Kidney (tissue), 14 donors: ENCODE data around the gene A1BG. TPM values are rescaled to one million over a fixed set of nuclear protein-coding genes. Genes with fewer than 3 reads are reported as not detected.

Source experiments
- DNase-seq, 5 donors: peaks; one replicate each; pipeline ENCODE4 v3.0.0-alpha.2; 2013 to 2020
- FAIRE-seq: peaks from 2 replicates; lab custom pipeline; 2012; peaks lifted over from hg19 to GRCh38; lab: Jason Lieb, UNC
- H3K27ac ChIP-seq, 2 donors: one replicate each; pipeline ENCODE4 v1.7.0; 2013; ENCODE audit warnings: low read depth in 2 of 2, low read length in 2 of 2, inconsistent platforms in 1 of 2
- H3K27me3 ChIP-seq: one replicate; pipeline ENCODE4 v1.7.1; 2013; ENCODE audit warnings: low read length, inconsistent platforms; ENCODE audit not compliant: control insufficient read depth, insufficient read depth
- H3K36me3 ChIP-seq, 3 donors: one replicate each; pipeline versions ENCODE4 v1.7.0 to v1.7.1; 2013; ENCODE audit warnings: low read length in 3 of 3, control low read depth in 1 of 3, inconsistent platforms in 1 of 3; ENCODE audit not compliant: insufficient read depth in 3 of 3, control insufficient read depth in 2 of 3
- H3K4me1 ChIP-seq, 3 donors: one replicate each; pipeline versions ENCODE4 v1.7.0 to v1.7.1; 2013; ENCODE audit warnings: low read length in 3 of 3, inconsistent platforms in 1 of 3, low read depth in 1 of 3; ENCODE audit not compliant: control insufficient read depth in 2 of 3, insufficient read depth in 2 of 3
- H3K4me3 ChIP-seq, 3 donors: one replicate each; pipeline versions ENCODE4 v1.7.0 to v1.8.1; 2013; ENCODE audit warnings: low read length in 3 of 3, control low read depth in 1 of 3, inconsistent platforms in 1 of 3
- H3K9ac ChIP-seq, 3 donors: one replicate each; pipeline versions ENCODE4 v1.7.0 to v1.7.1; 2013; ENCODE audit warnings: low read length in 3 of 3, control low read depth in 1 of 3, inconsistent platforms in 1 of 3
- H3K9me3 ChIP-seq, 3 donors: one replicate each; pipeline versions ENCODE4 v1.7.0 to v1.7.1; 2013; ENCODE audit warnings: low read length in 3 of 3, control low read depth in 1 of 3, inconsistent platforms in 1 of 3; ENCODE audit not compliant: control insufficient read depth in 2 of 3, insufficient read depth in 1 of 3
- intact Hi-C: fragments of 100-400 bp; cut with DNase I; formaldehyde crosslinking; loops from one replicate; pipeline ENCODE4 v1.11.1; 2022
- polyA plus RNA-seq: library from polyadenylated mRNA; stranded (reverse); fragments of 350-450 nt; fragmentation: Illumina TruSeq; extraction: RNeasy Lipid Tissue Mini Kit (QIAGEN cat#74804); gene quantifications from one replicate; pipeline ENCODE4 v1.2.3, GENCODE V29; 2014; ENCODE audit warnings: low read depth, low replicate concordance; ENCODE audit not compliant: insufficient read depth
- total RNA-seq: library from RNA; stranded (reverse); fragmentation: NEBNext Ultra II Directional; extraction: Animal tissue kit (Norgen Biotek cat#: 25700); gene quantifications from one replicate; pipeline ENCODE4 v1.2.1, GENCODE V29; 2021
- TF ChIP-seq, protein P1 (sequence below): IDR thresholded peaks from 3 replicates; pipeline ENCODE4 v1.5.1; 2012; ENCODE audit warnings: mild to moderate bottlenecking, moderate library complexity, borderline replicate concordance; ENCODE audit not compliant: insufficient read depth; ENCODE audit errors: extremely low read depth
- donor health status: control.
- donor health status: control.
- donor health status: control.
- donor health status: control.
- donor health status: control.
- donor health status: DM: yes; HTN: yes; CAD: no.
- donor health status: Normal renal cell carcinoma (clear cell type).

A1BG gene
- total and polyA plus RNA-seq, 2 donors from 2014 or later, result 10.9 to 19.0 TPM

DNA sequence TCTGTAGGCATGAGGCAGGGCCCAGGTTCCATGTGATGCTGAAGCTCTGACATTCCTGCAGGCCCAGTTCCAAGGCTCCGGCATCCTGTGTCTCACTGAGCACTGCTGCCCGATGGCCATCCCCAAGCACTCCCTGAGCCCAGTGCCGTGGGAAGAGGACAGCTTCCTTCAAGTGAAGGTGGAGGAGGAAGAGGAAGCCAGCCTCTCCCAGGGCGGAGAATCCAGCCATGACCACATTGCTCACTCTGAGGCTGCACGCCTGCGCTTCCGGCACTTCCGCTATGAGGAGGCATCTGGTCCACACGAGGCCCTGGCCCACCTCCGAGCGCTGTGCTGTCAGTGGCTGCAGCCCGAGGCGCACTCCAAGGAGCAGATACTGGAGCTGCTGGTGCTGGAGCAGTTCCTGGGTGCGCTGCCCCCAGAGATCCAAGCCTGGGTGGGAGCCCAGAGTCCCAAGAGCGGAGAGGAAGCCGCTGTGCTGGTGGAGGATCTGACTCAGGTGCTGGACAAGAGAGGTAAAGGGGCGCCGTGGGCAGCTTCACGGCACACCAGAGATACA lies 18.5 kb downstream of the A1BG start:
- Histone ChIP-seq H3K9ac (no peak overlapping the region), H3K9me3 (no peaks in the 10 kb centered on the region), H3K27me3 (no peaks in the 10 kb centered on the region), H3K27ac (no peak overlapping the region), H3K4me3 (no peak overlapping the region), H3K36me3 (peaks cover 0 to 8% (median 7%) of the 10 kb centered on the region in 3 donors), H3K4me1 (no peaks in the 10 kb centered on the region)
- intact Hi-C loops, result no loop called here
- TF ChIP-seq, protein P1, sequence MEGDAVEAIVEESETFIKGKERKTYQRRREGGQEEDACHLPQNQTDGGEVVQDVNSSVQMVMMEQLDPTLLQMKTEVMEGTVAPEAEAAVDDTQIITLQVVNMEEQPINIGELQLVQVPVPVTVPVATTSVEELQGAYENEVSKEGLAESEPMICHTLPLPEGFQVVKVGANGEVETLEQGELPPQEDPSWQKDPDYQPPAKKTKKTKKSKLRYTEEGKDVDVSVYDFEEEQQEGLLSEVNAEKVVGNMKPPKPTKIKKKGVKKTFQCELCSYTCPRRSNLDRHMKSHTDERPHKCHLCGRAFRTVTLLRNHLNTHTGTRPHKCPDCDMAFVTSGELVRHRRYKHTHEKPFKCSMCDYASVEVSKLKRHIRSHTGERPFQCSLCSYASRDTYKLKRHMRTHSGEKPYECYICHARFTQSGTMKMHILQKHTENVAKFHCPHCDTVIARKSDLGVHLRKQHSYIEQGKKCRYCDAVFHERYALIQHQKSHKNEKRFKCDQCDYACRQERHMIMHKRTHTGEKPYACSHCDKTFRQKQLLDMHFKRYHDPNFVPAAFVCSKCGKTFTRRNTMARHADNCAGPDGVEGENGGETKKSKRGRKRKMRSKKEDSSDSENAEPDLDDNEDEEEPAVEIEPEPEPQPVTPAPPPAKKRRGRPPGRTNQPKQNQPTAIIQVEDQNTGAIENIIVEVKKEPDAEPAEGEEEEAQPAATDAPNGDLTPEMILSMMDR, result no peak
- no peak for DNase-seq
- FAIRE-seq, result no peak

DNA sequence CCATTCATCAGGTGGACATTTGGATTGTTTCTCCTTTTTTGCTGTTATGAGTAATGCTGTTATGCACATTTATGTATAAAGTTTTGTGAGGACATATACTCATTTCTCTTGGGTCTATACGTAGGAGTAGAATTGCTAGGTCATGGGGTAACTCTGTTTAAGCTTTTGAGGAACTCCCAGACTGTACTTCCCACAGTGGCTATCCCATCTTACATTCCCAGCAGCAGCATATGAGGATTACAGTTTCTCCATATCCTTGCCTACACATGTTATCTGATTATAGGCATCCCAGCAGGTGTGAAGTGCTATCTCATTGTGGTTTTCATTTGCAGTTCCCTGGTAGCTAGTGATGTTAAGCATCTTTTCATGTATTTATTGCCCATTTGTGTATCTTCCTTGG lies 20.6 kb downstream of the A1BG start:
- Histone ChIP-seq H3K4me1 (peaks cover 0 to 8% (median 0%) of the 10 kb centered on the region in 3 donors), H3K9ac (no peak overlapping the region), H3K36me3 (peaks cover 0 to 2% (median 0%) of the 10 kb centered on the region in 3 donors), H3K27me3 (no peaks in the 10 kb centered on the region), H3K9me3 (no peaks in the 10 kb centered on the region), H3K4me3 (no peak overlapping the region), H3K27ac (no peak overlapping the region)
- DNase-seq (no peak), FAIRE-seq (no peak)
- TF ChIP-seq, protein P1, result no peak
- intact Hi-C loops, result no loop called here

DNA sequence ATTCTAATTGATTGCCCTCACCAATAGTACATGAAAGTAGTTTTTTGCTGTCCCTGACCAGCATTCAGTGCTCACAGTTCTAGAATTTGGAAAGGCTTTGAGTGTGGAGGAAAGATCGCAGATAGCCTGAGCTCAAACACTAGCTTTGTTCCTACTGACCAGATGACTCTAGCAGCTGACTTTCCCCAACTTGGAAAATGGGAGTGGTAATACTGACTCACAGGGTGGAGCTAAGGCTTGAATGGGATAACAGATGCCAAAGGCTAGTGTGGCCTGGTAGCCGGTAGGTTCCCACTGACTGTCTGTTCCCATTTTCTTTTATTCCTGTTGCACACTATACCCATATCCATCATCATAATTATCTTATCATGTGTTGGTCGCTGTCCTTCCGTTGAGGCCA lies 22.8 kb downstream of the A1BG start:
- DNase-seq (no peak), FAIRE-seq (no peak)
- TF ChIP-seq, protein P1, result no peak
- intact Hi-C loops, result no loop called here
- Histone ChIP-seq H3K36me3 (no peaks in the 10 kb centered on the region), H3K9ac (no peak overlapping the region), H3K4me1 (peaks cover 0 to 18% (median 0%) of the 10 kb centered on the region in 3 donors), H3K9me3 (no peaks in the 10 kb centered on the region), H3K27ac (no peak overlapping the region), H3K4me3 (no peak overlapping the region), H3K27me3 (no peaks in the 10 kb centered on the region)

DNA sequence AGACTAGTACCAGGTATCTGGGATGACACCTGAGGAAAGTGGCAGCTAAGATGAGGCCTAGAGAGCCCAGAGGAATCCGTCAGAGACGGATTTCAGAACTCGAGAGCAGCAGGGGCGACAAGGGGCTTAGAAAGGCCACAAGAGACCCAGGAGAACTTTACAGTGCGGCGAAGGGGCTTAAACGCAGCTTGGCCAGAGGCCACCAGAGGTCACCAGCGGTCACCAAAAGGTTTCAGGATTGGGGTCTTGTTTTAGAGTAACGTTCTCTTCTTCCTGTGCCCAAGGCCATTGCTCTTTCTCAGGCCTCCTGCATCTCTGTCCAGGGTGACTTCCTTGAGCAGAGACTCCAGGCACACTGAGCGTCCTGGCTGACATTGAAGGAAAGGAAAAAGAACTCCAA lies 24.3 kb downstream of the A1BG start:
- Histone ChIP-seq H3K27ac (no peak overlapping the region), H3K9me3 (no peaks in the 10 kb centered on the region), H3K4me1 (peaks cover 0 to 18% (median 0%) of the 10 kb centered on the region in 3 donors), H3K36me3 (no peaks in the 10 kb centered on the region), H3K4me3 (no peak overlapping the region), H3K9ac (no peak overlapping the region), H3K27me3 (no peaks in the 10 kb centered on the region)
- TF ChIP-seq, protein P1, result no peak
- no peak for FAIRE-seq
- DNase-seq, result no peak
- intact Hi-C loops, result no loop called here
